OCI-M2 (cell line): ENCODE measurements around the gene CD300LG.
"Not testable (repeated sequence)": the region's sequence is repeated elsewhere in the genome, so short reads cannot be mapped to it uniquely, and the experiment has no call there.

Experiments used
- DNase-seq: peaks from one replicate; lab custom pipeline; 2025; ENCODE audit not compliant: unreplicated experiment; lab: John Stamatoyannopoulos, UW

The CD300LG gene, protein sequence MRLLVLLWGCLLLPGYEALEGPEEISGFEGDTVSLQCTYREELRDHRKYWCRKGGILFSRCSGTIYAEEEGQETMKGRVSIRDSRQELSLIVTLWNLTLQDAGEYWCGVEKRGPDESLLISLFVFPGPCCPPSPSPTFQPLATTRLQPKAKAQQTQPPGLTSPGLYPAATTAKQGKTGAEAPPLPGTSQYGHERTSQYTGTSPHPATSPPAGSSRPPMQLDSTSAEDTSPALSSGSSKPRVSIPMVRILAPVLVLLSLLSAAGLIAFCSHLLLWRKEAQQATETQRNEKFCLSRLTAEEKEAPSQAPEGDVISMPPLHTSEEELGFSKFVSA

DNA sequence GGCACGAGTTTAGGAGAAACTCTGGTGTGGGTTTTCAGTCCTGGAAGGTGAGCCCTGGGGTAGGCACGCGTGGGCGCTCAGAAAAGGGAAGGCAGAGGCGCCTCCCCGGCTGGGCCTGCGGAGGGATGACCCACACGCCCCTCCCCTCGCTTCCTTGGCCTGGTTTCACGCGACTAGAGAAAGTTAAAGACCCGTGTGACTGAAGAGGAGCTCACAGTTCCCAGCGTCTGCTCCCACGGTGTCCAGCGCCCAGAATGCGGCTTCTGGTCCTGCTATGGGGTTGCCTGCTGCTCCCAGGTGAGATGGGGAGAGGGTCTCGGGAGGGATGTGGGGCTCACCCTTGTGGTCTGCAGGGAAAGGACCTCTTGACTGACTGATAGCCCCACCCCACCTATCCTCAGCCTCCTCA lies at the start of gene CD300LG:
CD300LG (plus strand) TSS at position 214 of the 409 bp plus-strand sequence; CDS start at position 255, 41 bp downstream.
- DNase-seq, result no peak

DNA sequence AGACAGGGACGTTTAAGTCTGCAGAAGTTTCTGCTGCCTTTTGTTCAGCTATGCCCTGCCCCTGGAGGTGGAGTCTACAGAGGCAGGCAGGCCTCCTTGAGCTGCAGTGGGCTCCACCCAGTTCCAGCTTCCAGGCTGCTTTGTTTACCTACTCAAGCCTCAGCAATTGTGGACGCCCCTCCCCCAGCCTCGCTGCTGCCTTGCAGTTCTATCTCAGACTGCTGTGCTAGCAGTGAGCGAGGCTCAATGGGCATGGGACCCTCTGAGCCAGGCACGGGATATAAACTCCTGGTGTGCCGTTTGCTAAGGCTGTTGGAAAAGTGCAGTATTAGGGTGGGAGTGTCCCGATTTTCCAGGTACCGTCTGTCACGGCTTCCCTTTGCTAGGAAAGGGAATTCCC lies 49.0 kb upstream of the CD300LG start:
- not testable (repeated sequence) for DNase-seq

DNA sequence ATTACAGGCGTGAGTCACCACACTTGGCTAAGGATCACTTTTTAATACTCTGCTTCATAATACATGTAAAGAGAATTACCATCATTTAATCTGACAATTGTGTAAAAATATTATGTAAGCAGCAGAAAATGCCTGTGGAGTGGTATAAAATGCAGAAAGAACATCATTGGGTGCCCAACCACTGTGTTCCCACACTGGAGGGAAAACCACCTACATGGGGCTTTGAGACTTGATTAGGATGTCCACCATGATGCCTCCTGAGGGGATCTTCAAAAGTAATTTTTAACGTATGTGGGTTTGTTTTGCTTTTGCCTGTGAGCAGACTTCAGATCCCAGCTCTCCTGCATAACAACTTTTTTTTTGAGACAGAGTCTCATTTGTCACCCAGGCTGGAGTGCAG lies 47.9 kb upstream of the CD300LG start:
- DNase-seq, result no peak

DNA sequence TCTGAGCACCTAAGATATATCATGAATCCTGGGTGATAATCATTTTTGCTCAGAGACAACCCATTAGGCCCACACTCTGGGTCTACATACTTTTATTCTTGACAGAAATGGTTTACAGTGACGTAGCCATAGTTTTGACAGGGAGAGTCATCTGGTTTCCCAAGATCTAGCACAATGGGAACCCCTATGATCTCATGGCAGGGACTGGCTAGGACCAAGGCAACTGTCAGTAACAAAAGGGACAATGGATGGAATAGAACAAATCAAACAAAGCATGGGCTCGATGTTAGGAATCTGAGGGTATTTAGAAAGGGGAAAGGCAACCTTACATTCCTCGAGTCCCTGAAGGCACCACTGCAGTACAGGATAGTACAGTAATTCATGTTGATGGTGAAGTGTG lies 46.2 kb upstream of the CD300LG start:
- DNase-seq, result no peak

DNA sequence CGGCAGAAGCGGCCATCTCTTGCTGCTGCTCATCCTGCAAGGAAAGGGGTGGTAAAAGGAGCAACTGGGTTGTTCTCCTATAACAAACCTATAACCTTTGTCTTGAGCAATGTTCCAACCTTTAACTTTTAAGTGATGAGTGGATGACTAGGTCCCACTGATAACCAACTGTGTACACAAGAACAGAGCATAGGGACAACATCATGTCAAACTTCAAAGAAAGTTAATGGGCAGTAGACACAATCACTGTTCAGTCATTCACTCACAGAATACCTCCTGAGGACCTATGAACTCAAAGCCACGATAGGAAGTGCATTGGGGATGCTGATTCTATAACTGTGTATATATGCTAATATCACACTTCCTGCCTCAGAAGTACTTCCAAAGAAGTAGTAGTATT lies 45.1 kb upstream of the CD300LG start:
- DNase-seq, result no peak

DNA sequence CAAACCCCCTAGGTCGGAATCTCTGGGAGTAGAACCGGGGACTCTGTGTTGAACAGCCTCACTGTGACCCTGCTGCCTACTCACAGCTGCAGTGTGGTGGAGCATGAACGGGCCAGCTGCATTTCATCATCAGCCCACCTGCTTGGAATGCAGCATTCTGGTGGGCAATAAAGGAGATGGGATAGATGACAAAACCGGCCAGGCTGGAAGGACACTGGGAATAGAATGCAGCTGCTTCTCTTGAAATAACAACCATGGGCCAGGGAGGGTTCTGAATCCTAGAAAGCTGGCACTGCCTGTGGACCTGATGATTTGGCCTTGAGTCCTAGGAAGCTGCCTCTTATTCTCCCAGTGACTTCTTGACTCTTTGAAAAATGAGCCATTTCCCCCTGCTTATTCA lies 43.2 kb upstream of the CD300LG start:
- DNase-seq, result no peak

DNA sequence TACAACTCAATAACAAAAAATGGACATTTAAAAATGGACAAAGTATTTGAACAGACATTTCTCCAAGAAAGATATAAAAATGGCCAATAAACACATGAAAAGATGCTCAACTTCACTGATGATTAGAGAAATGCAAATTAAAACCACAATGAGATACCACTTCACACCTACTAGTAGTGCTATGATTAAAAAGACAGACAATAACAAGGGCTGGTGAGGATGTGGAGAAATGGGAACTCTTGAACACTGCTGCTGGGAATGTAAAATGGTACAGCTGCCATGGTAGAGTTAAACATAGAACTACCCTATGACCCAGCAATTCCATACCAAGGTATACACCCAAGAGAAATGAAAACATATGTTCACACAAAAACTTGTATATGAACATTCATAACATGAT lies 41.9 kb upstream of the CD300LG start:
- no peak for DNase-seq

DNA sequence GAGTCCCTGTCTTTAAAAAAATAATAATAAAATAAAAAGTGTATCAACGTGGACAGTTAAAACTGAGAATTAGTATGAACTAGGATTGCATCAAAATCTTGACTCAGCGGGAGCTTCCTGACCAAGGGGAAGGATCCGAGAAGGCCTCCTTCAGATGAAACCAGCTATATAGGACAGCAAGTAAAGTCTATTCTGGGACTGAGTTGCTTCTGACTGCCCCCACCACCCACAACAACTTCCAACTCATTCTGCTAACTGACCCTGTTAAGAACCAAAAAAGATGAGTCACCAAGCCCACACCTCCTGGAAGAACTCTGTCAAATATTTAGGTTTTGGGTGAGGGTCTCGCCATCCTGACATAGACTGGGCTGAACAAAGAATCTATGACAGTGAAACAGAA lies 38.9 kb upstream of the CD300LG start:
- no peak for DNase-seq

DNA sequence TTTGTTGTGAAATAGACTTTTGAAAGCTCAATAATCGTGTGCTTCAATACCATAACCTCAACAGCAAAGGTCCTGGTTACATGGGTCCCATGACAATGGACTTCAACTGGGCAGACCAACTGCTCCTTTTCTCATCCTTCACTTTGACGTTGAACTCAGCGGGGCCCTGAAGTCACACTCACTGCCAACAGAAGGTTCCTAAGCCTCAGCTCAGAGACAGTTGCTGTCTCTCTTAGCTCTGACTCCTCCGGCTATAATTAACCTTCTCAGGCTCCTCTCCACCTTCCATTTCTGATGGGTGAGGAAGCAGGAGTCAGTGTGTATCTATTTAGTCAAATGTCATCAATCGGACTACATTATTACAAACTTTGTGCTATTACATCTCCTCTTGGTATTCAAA lies 37.9 kb upstream of the CD300LG start:
- DNase-seq, result no peak

DNA sequence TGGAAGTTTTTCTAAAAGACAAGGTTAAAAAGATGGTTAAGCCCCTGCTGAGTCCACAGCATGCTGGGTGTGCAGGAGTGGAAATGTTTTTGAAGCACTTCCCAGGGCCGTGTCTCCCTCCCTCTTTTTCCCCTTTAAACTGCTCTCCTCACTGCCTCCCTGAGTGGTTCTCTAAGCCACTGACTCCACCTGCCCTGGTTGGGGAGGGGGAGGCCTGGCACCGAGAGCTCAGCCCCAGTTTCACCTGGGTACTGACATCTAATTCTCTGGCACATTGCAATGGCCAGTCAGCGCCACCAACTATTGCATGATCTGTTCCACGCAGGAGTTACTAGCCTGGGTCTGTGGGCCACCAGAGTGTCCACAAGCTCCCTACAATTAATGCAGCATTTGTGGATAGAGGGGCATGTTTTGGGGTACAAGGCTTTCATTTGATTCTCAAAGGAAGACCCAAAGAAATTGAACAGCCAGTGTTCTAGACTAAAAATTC lies 36.7 kb upstream of the CD300LG start:
- no peak for DNase-seq

DNA sequence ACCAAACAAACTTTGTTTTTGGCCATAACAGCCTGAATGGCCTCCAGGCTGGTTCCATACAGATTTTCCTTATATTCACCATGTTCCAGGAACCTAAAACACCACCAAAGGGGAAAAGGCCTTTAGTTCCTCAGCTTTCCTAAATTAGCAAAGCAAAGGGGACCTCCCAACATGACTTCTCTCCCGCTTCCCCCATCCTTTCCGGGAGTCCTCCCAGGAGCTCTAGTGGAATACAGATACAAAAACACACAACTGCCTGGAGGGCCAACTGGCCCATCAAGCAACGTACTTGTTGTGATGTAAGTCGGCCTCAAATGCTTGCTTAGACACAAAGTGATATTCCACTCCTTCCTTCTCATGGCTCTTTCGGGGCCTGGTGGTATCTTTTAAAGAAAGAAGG lies 36.2 kb upstream of the CD300LG start:
- DNase-seq, result no peak

DNA sequence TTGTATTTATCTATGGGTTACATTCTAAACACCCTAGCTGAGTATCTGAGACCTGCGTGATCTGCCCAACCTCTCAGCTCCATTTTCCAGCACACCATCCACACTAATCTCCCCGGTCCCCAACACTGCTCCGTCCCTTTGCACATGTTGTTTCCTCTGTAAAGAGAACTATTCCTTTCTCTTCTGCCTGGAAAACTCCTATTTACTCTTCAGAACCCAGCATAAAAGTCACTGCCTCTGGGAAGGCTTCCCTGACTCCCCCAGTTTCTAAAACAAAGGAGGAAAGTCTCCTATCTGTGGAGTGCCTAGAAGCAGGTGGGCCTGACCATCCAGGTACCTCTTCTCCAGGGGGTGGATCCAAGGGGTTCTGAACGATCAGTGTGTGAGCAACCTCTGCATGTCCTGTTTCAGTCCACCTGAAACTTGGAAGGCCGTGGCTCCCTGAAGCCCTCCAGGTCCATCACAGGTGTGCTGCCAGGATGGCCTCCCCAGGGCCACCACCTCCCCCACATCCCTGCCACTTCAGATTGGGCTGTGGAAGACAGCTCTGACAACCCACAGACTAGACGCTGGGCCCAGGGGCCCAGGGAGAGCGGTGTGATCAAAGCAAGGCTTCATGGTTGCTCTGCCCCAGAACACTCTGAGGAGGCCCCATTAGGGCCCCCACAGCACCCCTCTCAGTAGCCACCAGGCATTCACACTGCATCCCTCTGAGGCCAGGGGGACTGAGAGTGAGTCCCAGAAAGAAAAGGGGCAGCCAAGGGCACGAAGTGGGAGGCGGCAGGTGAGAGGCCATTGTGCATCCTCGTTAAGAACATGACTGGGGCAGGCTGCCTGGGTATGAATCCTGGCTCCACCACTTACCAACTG lies 34.3 kb upstream of the CD300LG start:
- no peak for DNase-seq

DNA sequence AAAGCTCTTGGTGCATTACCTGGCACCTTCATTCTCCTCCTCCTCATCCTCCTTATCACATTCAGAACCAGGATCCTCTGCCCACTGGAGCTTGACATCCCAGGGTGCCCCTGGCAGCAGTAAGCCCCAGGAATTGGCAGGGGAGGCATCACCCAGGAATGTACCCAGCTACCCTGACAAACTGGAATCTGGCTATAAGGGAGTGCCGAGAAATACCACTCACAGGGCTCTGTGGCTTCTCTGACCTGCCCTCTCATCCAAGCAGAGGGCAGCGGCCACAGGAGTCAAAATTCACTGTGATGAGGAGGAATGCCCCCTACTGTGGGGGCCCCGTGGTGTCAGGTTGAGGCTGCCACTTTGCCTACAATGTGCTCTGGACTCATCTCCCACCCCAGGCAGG lies 33.6 kb upstream of the CD300LG start:
- no peak for DNase-seq

DNA sequence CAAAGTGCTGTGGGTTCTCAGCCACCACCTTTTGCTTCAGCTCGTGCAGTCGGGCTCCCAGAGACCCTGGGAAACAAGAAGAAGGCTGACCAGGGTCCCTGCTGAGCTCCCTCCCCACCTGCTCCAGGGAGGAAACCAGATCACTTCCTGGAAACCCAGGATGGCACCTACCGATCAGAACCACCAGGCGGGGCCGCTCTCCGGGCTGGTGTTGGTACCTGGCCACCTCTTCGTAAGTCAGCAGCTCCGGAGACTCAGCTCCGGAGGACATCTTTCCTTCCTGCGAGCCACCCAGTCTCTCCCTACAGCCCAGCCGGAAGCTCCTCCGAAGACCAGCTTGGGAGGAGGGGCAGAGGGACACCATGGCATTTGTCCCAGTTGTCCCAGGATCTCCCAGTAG lies 33.0 kb upstream of the CD300LG start:
- no peak for DNase-seq

DNA sequence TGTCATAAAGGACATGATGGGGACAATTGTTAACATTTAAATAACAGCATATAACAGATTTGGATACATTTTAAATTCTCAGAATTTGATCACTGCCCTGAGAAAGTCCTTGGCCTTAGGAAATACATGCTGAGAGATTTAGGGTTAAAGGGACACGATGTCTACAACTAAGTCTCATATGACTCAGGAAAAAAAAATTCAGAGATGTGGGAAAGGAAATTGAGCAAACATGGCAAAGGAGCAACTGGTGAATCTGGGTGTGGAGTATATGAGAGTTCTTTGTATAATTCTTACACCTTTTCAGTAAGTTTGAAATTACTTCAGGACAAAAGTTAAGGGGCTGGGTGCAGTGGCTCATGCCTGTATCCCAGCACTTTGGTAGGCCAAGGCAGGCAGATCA lies 32.3 kb upstream of the CD300LG start:
- DNase-seq, result no peak

DNA sequence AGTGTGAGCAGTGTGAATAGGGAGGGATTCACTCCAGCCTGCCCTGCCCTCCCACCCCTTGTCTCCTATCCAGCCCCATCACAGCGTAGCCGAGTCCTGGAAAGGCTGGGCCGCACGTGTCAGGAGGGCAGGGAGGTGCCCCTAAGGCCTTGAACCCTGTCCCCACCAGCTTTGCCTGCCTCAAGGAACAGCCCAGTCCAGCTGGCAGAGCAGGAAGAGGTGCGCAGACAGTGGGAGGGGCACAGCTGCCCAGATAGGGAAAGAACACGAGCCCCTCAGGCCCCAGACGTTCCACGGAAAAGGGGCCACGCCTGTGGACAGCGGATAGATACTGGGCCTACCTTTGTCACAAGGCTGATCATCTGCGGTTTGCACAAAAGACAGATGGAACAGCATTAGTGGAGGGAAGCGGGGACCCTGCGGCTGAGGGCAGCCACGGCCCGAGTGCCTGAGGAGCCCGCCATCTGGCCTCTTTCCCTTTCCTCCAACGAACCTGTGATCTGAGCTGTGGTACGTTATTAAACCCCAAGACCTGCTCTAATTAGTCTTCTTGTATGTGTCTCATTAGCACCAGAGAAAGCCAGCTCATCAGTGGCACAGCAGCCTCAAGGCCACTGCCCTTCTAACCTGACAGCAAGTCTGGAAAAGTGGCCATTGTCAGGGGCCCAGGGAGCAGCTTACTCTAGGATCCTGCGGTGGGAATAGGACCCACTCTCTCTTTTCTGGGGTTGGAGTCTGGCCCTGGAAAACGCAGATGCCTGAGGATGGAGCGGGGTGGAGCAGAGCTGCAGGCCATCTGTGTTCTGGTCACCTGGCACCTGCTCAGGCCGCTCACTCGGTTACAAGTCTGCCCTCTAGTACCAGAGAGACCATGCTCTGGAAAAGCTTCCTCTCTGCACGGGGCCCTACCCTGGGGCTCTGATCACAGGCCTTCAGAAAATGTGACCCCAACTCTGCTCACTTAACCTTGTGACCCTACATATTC lies 30.3 kb upstream of the CD300LG start:
- DNase-seq, result no peak

DNA sequence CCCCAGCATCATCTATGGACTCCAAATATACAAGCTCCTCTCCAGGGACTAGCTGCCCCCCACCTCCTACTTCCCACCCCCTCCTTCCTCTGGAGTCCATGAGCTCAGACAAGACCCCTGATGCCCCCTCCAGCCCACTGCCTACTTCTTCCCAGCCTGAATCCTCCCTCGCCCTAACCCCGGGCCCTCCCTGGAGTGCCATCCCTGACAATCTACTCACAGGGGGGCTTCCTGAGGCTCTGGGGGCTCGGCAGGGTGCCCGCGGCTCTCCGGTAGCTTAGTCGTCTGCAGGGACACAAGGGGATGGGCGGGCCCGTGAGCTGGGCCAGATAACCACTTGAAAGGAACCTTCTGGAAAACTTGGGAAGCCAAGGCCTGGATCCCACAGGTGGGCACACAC lies 29.1 kb upstream of the CD300LG start:
- DNase-seq, result no peak

DNA sequence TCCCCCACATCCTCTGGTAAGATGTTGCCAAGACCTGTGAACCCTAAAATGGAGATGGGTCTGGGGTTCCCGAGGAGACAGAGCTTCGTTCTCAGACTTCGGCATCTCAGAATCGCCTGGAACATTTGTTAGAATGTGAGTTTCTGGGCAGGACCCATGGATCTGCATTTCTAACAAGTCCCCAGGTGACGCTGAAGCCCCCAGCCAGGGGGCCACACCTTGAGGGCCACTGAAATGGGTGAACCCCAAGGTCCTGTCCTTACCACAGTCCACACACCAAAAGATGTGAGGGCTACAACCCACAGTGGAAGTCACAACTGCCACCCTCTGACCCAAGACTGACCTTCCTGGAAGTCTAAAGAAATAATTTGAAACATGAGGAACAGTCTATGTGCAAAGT lies 28.0 kb upstream of the CD300LG start:
- DNase-seq, result no peak

DNA sequence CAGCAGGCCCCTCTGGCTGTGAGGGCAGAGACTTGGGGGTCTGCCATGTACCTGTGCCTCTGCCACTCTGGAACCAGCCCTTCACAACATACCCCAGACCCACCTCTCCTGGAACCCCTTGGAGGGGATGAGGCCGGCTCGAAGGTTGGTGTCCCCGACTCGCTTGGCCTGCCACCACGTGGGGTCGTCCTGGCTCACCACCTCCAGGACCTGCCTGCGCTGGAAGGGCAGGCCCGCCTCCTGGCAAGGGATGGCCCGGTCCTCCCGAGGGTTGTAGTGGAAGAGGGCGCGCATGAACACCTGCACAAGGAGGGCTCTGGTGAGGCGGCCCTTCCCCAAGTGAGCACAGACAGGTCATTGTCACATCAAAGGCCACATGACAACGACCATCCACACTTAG lies 26.2 kb upstream of the CD300LG start:
- no peak for DNase-seq

DNA sequence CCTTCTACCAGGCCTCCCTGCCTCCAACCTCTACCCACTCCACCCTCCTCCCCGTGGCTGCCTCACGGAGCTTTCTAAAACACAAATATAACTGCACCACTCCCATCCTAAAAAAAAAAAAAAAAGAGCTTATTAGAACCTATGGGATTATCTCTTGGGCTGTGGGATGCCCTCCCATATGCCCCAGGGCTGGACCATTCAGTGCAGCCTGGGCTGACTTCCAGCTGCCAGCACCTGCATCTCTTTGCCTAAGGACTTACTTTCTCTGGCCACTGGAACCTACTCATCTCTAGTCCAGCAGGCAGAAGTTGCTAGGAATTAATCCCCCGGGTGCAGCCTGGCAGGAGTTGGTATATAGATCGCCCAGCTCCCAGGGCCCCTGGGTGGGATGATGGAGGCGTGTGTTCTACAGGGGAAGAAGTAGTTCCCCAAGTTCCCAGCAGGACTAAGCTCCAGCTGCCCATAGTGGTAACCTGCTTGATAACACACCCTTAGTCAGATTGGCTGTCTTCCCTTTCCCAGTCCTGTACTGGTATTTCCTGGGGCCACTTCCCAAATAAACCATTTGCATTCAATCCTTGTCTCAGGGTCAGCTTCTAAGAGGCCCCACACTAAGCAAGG lies 24.3 kb upstream of the CD300LG start:
- no peak for DNase-seq
